OCI-LY3 (cell line): Measurements from ENCODE around the gene BCAR3.
"Not testable (repeated sequence)": the region's sequence is repeated elsewhere in the genome, so short reads cannot be mapped to it uniquely, and the experiment has no call there.

ENCODE experiments used
- H2AFZ ChIP-seq: fragments of 200-600, 300-600 bp; shearing (Covaris generic); 2 replicates; pipeline ENCODE4 v1.6.0; 2014; ENCODE audit warnings: antibody characterized with exemption, low read depth, low read length
- H3K27ac ChIP-seq: fragments of 200-600, 300-600 bp; sonication (generic); 2 replicates; pipeline ENCODE4 v1.5.1; 2014; ENCODE audit warnings: mild to moderate bottlenecking, low read length, moderate library complexity, mixed read lengths
- H3K27me3 ChIP-seq: fragments of 200-600, 300-600 bp; sonication (generic); 2 replicates; pipeline ENCODE4 v1.6.1; 2014; ENCODE audit warnings: low read depth, low read length, mixed read lengths
- H3K36me3 ChIP-seq: fragments of 200-600, 300-600 bp; sonication (generic); replicated peaks from 2 replicates; pipeline ENCODE3; 2014; ENCODE audit warnings: low read depth, low read length, mixed read lengths
- H3K4me1 ChIP-seq: fragments of 300-600, 200-600 bp; sonication (generic); 2 replicates; pipeline ENCODE4 v1.6.1; 2014; ENCODE audit warnings: low read length, mixed read lengths
- H3K4me2 ChIP-seq: fragments of 200-600, 300-600 bp; sonication (generic); 2 replicates; pipeline ENCODE4 v1.6.1; 2014; ENCODE audit warnings: low read length, mixed read lengths
- H3K4me3 ChIP-seq: fragments of 300-600, 200-600 bp; sonication (generic); 2 replicates; pipeline ENCODE4 v1.5.1; 2014; ENCODE audit warnings: antibody characterized with exemption, mild to moderate bottlenecking, low read length, moderate library complexity
- H3K79me2 ChIP-seq: fragments of 300-600, 200-600 bp; shearing (Covaris generic); 2 replicates; pipeline ENCODE4 v1.6.1; 2014; ENCODE audit warnings: mild to moderate bottlenecking, low read length, mixed read lengths
- H3K9ac ChIP-seq: fragments of 300-600, 200-600 bp; shearing (Covaris generic); 2 replicates; pipeline ENCODE4 v1.6.0; 2014; ENCODE audit warnings: mild to moderate bottlenecking, low read length, moderate library complexity
- H3K9me3 ChIP-seq: fragments of 200-600, 300-600 bp; shearing (Covaris generic); 2 replicates; pipeline ENCODE4 v1.6.1; 2014; ENCODE audit warnings: low read length, mixed read lengths; ENCODE audit not compliant: insufficient read depth
- H4K20me1 ChIP-seq: fragments of 200-600, 300-600 bp; sonication (generic); 2 replicates; pipeline ENCODE4 v1.6.1; 2016; ENCODE audit warnings: low read length, mixed read lengths; ENCODE audit not compliant: insufficient read depth
- EZH2phosphoT487 ChIP-seq: fragments of 200-600 bp; shearing (Covaris generic); IDR thresholded peaks from 2 replicates; pipeline ENCODE4 v1.6.1; 2018; ENCODE audit warnings: antibody characterized with exemption, mixed run types, low read depth
- TF ChIP-seq, protein P1 (sequence below): fragments of 200-600, 300-600 bp; sonication (generic); IDR thresholded peaks from 2 replicates; pipeline ENCODE4 v1.5.1; 2014; ENCODE audit warnings: antibody characterized with exemption, low read length, low read depth

BCAR3 gene

DNA sequence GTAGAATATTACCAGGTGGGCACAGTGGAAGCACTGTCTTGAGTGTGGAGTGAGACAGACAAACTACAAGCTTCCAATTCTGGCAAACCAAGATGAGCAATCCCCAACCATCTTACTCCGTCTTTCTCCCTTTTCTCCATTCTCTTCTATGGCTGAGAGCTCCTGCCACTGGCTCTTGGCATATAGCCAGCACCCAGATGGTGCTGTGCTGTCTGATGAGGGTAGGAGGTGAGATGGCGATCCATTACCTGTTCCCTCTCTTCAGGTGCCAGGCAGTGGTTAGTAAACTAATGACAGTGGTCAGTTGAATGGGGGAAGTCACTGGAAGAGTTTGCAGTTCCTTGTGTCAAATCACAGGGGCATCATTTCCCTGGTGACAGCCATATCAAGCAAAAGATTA, 125.3 kb downstream of the BCAR3 start:
- H3K4me2 ChIP-seq = no peak overlapping the region
- no peaks in the 10 kb centered on the region for H3K27me3 ChIP-seq
- H3K9me3 ChIP-seq = no peaks in the 10 kb centered on the region
- H3K4me3 ChIP-seq = no peak overlapping the region
- no peaks in the 10 kb centered on the region for H3K79me2 ChIP-seq
- peaks cover 16% of the 10 kb centered on the region for H3K36me3 ChIP-seq
- no peaks in the 10 kb centered on the region for H4K20me1 ChIP-seq
- peaks cover 9% of the 10 kb centered on the region; the same call in 1 of the 2 replicates for H3K4me1 ChIP-seq
- no peak overlapping the region for H2AFZ ChIP-seq
- no peak overlapping the region for H3K27ac ChIP-seq
- no peak overlapping the region for H3K9ac ChIP-seq
- TF ChIP-seq, protein P1, sequence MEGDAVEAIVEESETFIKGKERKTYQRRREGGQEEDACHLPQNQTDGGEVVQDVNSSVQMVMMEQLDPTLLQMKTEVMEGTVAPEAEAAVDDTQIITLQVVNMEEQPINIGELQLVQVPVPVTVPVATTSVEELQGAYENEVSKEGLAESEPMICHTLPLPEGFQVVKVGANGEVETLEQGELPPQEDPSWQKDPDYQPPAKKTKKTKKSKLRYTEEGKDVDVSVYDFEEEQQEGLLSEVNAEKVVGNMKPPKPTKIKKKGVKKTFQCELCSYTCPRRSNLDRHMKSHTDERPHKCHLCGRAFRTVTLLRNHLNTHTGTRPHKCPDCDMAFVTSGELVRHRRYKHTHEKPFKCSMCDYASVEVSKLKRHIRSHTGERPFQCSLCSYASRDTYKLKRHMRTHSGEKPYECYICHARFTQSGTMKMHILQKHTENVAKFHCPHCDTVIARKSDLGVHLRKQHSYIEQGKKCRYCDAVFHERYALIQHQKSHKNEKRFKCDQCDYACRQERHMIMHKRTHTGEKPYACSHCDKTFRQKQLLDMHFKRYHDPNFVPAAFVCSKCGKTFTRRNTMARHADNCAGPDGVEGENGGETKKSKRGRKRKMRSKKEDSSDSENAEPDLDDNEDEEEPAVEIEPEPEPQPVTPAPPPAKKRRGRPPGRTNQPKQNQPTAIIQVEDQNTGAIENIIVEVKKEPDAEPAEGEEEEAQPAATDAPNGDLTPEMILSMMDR = no peak
- TF ChIP-seq EZH2phosphoT487 = no peak

DNA sequence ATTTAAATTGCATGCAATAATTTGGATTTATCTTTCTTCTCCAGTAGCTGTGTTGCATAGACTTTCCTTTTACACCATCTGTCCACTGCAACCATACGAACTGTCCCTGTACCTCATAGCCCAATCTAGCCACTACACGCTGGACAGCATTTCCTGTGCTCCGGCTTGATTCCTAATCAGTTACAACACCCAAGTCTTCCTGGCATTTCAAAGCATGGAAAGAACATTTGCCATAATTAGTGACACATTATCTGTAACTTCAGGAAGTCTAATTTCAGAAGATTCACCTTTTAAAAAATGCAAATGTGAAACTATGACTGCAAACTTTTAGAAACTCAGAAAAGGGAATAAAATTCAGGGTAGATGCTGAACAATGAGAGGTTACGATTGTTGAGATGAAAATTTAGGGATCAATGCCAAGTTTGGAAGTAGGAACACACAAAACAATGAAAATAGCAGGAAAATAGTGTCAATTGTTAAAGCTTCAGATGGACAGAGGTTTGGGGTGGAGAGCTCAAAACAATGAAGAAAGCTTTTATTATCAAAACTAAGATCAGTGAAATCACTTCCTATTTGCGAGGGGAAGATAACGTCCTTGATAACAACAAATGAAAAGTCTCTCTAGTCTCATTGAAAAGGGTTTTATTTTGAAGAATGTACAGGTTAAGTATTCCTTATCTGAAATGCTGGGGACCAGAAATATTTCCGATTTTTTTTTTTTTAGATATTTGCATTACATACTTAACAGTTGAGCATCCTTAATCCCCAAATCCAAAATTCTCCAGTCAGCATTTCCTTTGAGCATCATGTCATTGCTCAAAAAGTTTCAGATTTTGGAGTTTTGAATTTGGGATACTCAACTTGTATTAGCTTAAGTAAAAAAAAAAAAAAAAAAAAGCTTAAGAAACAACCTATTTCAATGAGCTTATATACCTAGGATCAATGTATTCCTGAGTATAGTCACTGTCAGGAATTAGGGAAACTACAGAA, 126.5 kb downstream of the BCAR3 start:
- Histone ChIP-seq H3K79me2 (no peaks in the 10 kb centered on the region), H3K9ac (no peak overlapping the region), H3K9me3 (no peaks in the 10 kb centered on the region), H3K4me1 (peaks cover 9% of the 10 kb centered on the region; the same call in 1 of the 2 replicates), H3K4me3 (no peak overlapping the region), H2AFZ (no peak overlapping the region), H3K27me3 (no peaks in the 10 kb centered on the region), H4K20me1 (no peaks in the 10 kb centered on the region), H3K36me3 (peaks cover 10% of the 10 kb centered on the region), H3K27ac (no peak overlapping the region), H3K4me2 (no peak overlapping the region)
- no peak for TF ChIP-seq EZH2phosphoT487
- TF ChIP-seq, protein P1 = no peak

DNA sequence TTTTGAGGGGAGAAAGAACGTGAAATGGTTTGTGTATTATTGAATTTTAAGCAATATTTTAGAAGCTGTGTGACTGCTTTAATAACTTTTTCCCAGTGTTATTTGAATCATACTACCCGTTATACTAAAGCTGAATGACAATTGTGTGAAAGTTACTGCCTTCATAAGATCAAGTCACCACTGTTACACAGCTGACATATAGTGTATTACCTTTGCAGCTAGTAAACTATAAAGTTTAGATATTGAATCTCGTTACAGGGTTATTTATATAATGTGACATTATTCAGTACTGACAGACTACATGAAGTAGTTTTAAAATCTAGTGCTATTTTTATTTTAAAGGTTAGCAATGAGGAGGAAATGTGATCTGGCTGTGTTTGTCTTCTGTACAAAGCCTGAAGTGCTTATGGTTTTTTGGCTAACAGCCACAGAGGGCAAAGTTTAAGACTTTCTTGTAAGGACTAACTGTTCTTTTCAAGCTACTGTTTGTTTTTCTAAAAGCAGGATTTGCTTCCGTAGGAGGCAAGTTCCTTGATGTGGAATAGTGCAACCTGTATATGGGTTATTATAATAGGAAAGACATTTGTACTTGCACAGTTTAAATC, 127.6 kb downstream of the BCAR3 start:
- H3K27me3 ChIP-seq, H3K9ac ChIP-seq, H3K4me3 ChIP-seq, H3K4me1 ChIP-seq, H3K27ac ChIP-seq, H4K20me1 ChIP-seq, H3K9me3 ChIP-seq, H3K79me2 ChIP-seq, H3K4me2 ChIP-seq, H3K36me3 ChIP-seq, H2AFZ ChIP-seq: not testable (repeated sequence)

DNA sequence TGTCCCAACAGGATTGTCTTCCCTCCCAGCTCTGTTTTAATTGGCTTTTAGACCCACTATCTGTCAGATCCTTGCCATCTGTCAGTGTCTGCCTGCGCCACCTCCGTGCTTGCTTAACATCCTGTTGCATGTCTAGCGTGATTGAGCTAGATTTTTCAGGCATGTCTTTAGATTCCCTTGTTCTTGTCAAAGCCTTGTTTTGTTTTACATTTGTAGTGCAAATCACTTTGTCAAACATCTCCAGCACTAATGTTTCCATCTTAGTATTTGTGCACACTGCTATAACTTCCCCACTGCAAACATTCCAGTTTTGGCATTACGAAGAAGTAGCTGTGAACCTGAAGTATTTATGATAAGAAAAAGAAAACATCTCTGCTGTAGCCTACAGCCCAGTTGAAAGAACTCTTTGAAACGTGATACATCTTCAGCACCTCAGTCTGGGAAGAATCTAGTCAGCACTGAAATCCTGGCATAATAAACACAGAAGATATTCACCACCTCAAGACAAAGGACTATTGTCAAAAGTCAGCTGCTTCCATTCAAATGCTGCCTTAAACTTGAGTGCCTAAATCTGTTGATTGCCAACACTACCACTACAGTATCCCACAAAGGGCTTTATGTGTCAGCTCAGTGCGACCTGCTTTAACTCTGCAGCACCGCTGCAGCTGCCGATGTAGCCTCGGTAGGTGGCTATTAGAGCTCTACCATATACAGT, 128.7 kb downstream of the BCAR3 start:
- no peaks in the 10 kb centered on the region for H3K79me2 ChIP-seq
- TF ChIP-seq, protein P1 = no peak
- no peak for TF ChIP-seq EZH2phosphoT487
- H3K36me3 ChIP-seq = peaks cover 3% of the 10 kb centered on the region
- no peaks in the 10 kb centered on the region for H3K4me1 ChIP-seq
- H2AFZ ChIP-seq = no peak overlapping the region
- no peaks in the 10 kb centered on the region for H3K9me3 ChIP-seq
- no peak overlapping the region for H3K4me2 ChIP-seq
- H3K9ac ChIP-seq = no peak overlapping the region
- H3K27ac ChIP-seq = no peak overlapping the region
- no peaks in the 10 kb centered on the region for H4K20me1 ChIP-seq
- no peaks in the 10 kb centered on the region for H3K27me3 ChIP-seq
- no peak overlapping the region for H3K4me3 ChIP-seq
